Neural progenitor cell (in vitro differentiated cells): ENCODE results near the gene ERCC6L. TPM values are rescaled to one million over a fixed set of nuclear protein-coding genes. Genes with fewer than 3 reads are reported as not detected.

Experiments
- DNase-seq: peaks from one replicate; pipeline ENCODE4 v3.0.0-alpha.2; 2016; ENCODE audit warnings: low spot score
- H2AFZ ChIP-seq: fragments of 200-600 bp; sonication (generic); replicated peaks from 2 replicates; pipeline ENCODE4 v1.6.1; 2016; ENCODE audit warnings: antibody characterized with exemption
- H3F3A ChIP-seq: fragments of 200-600 bp; sonication (generic); 2 replicates; pipeline ENCODE4 v1.6.1; 2016; ENCODE audit warnings: antibody characterized with exemption, low read depth
- H3K27ac ChIP-seq: fragments of 200-600 bp; sonication (generic); 2 replicates; pipeline ENCODE4 v1.5.1; 2016; ENCODE audit warnings: mild to moderate bottlenecking
- H3K27me3 ChIP-seq: fragments of 200-600 bp; sonication (generic); 2 replicates; pipeline ENCODE4 v1.6.1; 2016; ENCODE audit warnings: mild to moderate bottlenecking, moderate library complexity
- H3K36me3 ChIP-seq: fragments of 200-600 bp; sonication (generic); 2 replicates; pipeline ENCODE4 v1.5.1; 2016
- H3K4me1 ChIP-seq: fragments of 200-600 bp; sonication (generic); 2 replicates; pipeline ENCODE4 v1.6.1; 2016; ENCODE audit warnings: mixed run types
- H3K4me2 ChIP-seq: fragments of 200-600 bp; sonication (generic); 2 replicates; pipeline ENCODE4 v1.6.1; 2016
- H3K4me3 ChIP-seq: fragments of 200-600 bp; sonication (generic); 2 replicates; pipeline ENCODE4 v1.5.1; 2016
- H3K79me2 ChIP-seq: fragments of 200-600 bp; sonication (generic); 2 replicates; pipeline ENCODE4 v1.6.1; 2016; ENCODE audit warnings: low read depth
- H3K9ac ChIP-seq: fragments of 200-600 bp; sonication (generic); 2 replicates; pipeline ENCODE4 v1.6.1; 2016
- H3K9me3 ChIP-seq: fragments of 200-600 bp; sonication (generic); 2 replicates; pipeline ENCODE4 v1.5.1; 2016; ENCODE audit warnings: low read depth
- H4K20me1 ChIP-seq: fragments of 200-600 bp; sonication (generic); 2 replicates; pipeline ENCODE4 v1.6.1; 2016; ENCODE audit warnings: low read depth
- H3K27ac Mint-ChIP-seq: 3 replicates; pipeline ENCODE4 v1.8.0; 2021; ENCODE audit warnings: mixed read lengths
- H3K27me3 Mint-ChIP-seq: 2 replicates; pipeline ENCODE4 v1.8.0; 2022; ENCODE audit warnings: low read depth, mild to moderate bottlenecking, inconsistent platforms, moderate library complexity, mixed read lengths; ENCODE audit not compliant: insufficient read depth
- H3K36me3 Mint-ChIP-seq: 3 replicates; pipeline ENCODE4 v1.8.0; 2021; ENCODE audit warnings: mixed read lengths
- H3K4me1 Mint-ChIP-seq: 3 replicates; pipeline ENCODE4 v1.8.0; 2021; ENCODE audit warnings: mixed read lengths
- H3K4me3 Mint-ChIP-seq: 3 replicates; pipeline ENCODE4 v1.8.0; 2021; ENCODE audit warnings: mild to moderate bottlenecking, moderate library complexity, mixed read lengths
- H3K9me3 Mint-ChIP-seq: 3 replicates; pipeline ENCODE4 v1.8.0; 2020; ENCODE audit warnings: mixed read lengths
- EZH2 ChIP-seq: fragments of 200-600 bp; sonication (generic); IDR thresholded peaks from 2 replicates; pipeline ENCODE4 v1.6.1; 2017; ENCODE audit warnings: antibody characterized with exemption, mild to moderate bottlenecking, moderate library complexity
- EZH2phosphoT487 ChIP-seq: fragments of 200-600 bp; sonication (generic); IDR thresholded peaks from 2 replicates; pipeline ENCODE4 v1.6.1; 2017; ENCODE audit warnings: antibody characterized with exemption
- total RNA-seq: library from RNA; depleted of rRNA; stranded (reverse); fragments of >200 nt; gene quantifications from 2 replicates; pipeline ENCODE4 v1.2.3, GENCODE V29; 2015; ENCODE audit warnings: low replicate concordance
- TF ChIP-seq, protein P1 (sequence below): fragments of 200-600 bp; sonication (generic); IDR thresholded peaks from 2 replicates; pipeline ENCODE4 v1.5.1; 2017; ENCODE audit warnings: antibody characterized with exemption, mild to moderate bottlenecking

The ERCC6L gene
- total RNA-seq, 1 donor from 2014 or later, result 34.5 TPM

- H3K9ac ChIP-seq, result no peak overlapping the region
- Mint-ChIP-seq H3K4me3 (no peak overlapping the region), H3K4me1 (peaks cover 4% of the 10 kb centered on the region), H3K36me3 (no peaks in the 10 kb centered on the region), H3K27ac (no peak overlapping the region), H3K27me3 (peaks cover 8% of the 10 kb centered on the region), H3K9me3 (no peaks in the 10 kb centered on the region)
- H3K4me1 ChIP-seq, result no peaks in the 10 kb centered on the region
- no peaks in the 10 kb centered on the region for H3K36me3 ChIP-seq
- no peaks in the 10 kb centered on the region for H3K27me3 ChIP-seq
- no peak for TF ChIP-seq EZH2phosphoT487
- no peak for TF ChIP-seq EZH2
- TF ChIP-seq, protein P1, sequence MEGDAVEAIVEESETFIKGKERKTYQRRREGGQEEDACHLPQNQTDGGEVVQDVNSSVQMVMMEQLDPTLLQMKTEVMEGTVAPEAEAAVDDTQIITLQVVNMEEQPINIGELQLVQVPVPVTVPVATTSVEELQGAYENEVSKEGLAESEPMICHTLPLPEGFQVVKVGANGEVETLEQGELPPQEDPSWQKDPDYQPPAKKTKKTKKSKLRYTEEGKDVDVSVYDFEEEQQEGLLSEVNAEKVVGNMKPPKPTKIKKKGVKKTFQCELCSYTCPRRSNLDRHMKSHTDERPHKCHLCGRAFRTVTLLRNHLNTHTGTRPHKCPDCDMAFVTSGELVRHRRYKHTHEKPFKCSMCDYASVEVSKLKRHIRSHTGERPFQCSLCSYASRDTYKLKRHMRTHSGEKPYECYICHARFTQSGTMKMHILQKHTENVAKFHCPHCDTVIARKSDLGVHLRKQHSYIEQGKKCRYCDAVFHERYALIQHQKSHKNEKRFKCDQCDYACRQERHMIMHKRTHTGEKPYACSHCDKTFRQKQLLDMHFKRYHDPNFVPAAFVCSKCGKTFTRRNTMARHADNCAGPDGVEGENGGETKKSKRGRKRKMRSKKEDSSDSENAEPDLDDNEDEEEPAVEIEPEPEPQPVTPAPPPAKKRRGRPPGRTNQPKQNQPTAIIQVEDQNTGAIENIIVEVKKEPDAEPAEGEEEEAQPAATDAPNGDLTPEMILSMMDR, result no peak
- peaks cover 16% of the 10 kb centered on the region for H3F3A ChIP-seq
- H3K79me2 ChIP-seq, result no peaks in the 10 kb centered on the region
- no peaks in the 10 kb centered on the region for H4K20me1 ChIP-seq
- H3K4me3 ChIP-seq, result no peak overlapping the region
- no peak overlapping the region for H3K27ac ChIP-seq
- H2AFZ ChIP-seq, result no peak overlapping the region
- no peaks in the 10 kb centered on the region for H3K9me3 ChIP-seq
- no peak for DNase-seq
- H3K4me2 ChIP-seq, result no peak overlapping the region
These were observed 4.6 kb upstream of the ERCC6L start for GRCh38 chrX:72243472-72243871.

DNA sequence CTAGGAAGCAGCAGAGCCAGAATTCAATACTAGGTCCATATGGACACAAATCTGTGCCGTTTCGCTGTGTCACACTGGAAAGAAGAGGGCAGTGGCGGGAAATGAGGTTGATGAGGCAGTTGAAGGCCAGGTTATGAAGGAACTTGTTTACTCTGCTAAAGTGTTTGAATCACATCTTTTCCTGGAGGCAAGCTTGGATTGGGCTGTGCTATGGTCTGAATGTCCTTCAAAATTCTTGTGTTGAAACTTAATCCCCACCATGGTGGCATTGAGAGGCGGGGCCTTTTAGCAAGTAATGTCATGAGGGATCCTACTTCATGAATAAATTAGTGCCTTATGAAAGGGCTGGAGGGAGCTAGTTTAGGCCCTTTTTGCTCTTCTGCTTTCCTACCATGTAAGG lies 2.1 kb upstream of the ERCC6L start:
- peaks cover 8% of the 10 kb centered on the region for H3K9me3 Mint-ChIP-seq

GRCh38 chrX:72238183-72238582 lies 644 bp downstream of the ERCC6L start:
- Mint-ChIP-seq H3K27me3 (peaks cover 6% of the 10 kb centered on the region), H3K4me3 (peak overlapping the region; percentile 88), H3K27ac (peak overlapping the region; percentile 57), H3K4me1 (peaks cover 6% of the 10 kb centered on the region), H3K9me3 (peaks cover 11% of the 10 kb centered on the region), H3K36me3 (peaks cover 14% of the 10 kb centered on the region)
- H3F3A ChIP-seq, result peaks cover 19% of the 10 kb centered on the region
- no peak overlapping the region for H2AFZ ChIP-seq
- no peak for DNase-seq
- H3K36me3 ChIP-seq, result peaks cover 4% of the 10 kb centered on the region
- peak overlapping the region; percentile 76 for H3K4me2 ChIP-seq
- no peak overlapping the region for H3K27ac ChIP-seq
- no peak overlapping the region for H3K9ac ChIP-seq
- H4K20me1 ChIP-seq, result no peaks in the 10 kb centered on the region
- H3K79me2 ChIP-seq, result peaks cover 35% of the 10 kb centered on the region
- no peaks in the 10 kb centered on the region for H3K9me3 ChIP-seq
- no peaks in the 10 kb centered on the region for H3K27me3 ChIP-seq
- peak overlapping the region; percentile 67 for H3K4me3 ChIP-seq
- TF ChIP-seq, protein P1, result no peak
- TF ChIP-seq EZH2 (no peak), EZH2phosphoT487 (no peak)
- no peaks in the 10 kb centered on the region for H3K4me1 ChIP-seq

More for the DNA sequence above, 2.1 kb upstream of the ERCC6L start:
- Histone ChIP-seq H3K4me2 (no peak overlapping the region), H3K9me3 (no peaks in the 10 kb centered on the region), H3K4me1 (no peaks in the 10 kb centered on the region), H4K20me1 (no peaks in the 10 kb centered on the region), H3K4me3 (no peak overlapping the region), H3K79me2 (peaks cover 25% of the 10 kb centered on the region), H3K36me3 (peaks cover 4% of the 10 kb centered on the region), H2AFZ (no peak overlapping the region), H3F3A (peaks cover 19% of the 10 kb centered on the region), H3K27me3 (no peaks in the 10 kb centered on the region), H3K27ac (no peak overlapping the region), H3K9ac (no peak overlapping the region)
- Mint-ChIP-seq H3K27me3 (peaks cover 6% of the 10 kb centered on the region), H3K36me3 (peaks cover 4% of the 10 kb centered on the region), H3K27ac (no peak overlapping the region), H3K4me3 (no peak overlapping the region), H3K4me1 (peaks cover 6% of the 10 kb centered on the region)
- TF ChIP-seq EZH2phosphoT487, result no peak
- TF ChIP-seq EZH2, result no peak
- DNase-seq, result no peak

DNA sequence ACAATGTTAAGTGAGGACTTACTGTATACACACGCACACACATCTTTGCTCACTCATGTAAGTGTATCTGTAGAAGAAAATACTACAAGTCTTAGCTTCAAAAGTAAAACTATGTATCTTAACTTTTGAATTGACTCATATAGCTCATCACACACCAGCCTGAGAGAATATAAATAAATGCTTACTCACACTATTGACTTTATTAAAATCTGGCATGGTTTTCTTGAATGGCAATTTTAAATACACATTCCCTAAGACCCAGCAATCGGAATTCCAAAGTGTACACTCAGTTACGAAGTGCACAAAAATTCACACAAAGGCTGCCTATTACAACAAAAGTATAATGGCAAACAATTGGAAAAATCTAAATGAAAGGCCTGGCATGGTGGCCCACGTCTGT lies 2.0 kb downstream of the ERCC6L start:
- Mint-ChIP-seq H3K4me3 (peak overlapping the region; percentile 43), H3K27ac (no peak overlapping the region), H3K9me3 (peaks cover 13% of the 10 kb centered on the region), H3K4me1 (peaks cover 6% of the 10 kb centered on the region), H3K36me3 (peaks cover 19% of the 10 kb centered on the region), H3K27me3 (no peaks in the 10 kb centered on the region)
- Histone ChIP-seq H3K79me2 (peaks cover 37% of the 10 kb centered on the region), H4K20me1 (no peaks in the 10 kb centered on the region), H3F3A (peaks cover 19% of the 10 kb centered on the region), H3K27me3 (no peaks in the 10 kb centered on the region), H2AFZ (no peak overlapping the region), H3K27ac (no peak overlapping the region), H3K4me3 (no peak overlapping the region), H3K36me3 (peaks cover 9% of the 10 kb centered on the region), H3K4me2 (no peak overlapping the region), H3K4me1 (no peaks in the 10 kb centered on the region), H3K9ac (no peak overlapping the region), H3K9me3 (peaks cover under 1% of the 10 kb centered on the region)
- no peak for DNase-seq
- TF ChIP-seq EZH2 (no peak), EZH2phosphoT487 (no peak)
- TF ChIP-seq, protein P1, result no peak
